HepG2 (cell line): ENCODE measurements around the gene PAN2. TPM values are rescaled to one million over a fixed set of nuclear protein-coding genes. Genes with fewer than 3 reads are reported as not detected.

Experiments used
- ATAC-seq: fragments of 200-7000 bp; cut with Tn5 transposase; 3 replicates; pipeline ENCODE4 v1.9.1; 2020; ENCODE audit warnings: mild to moderate bottlenecking, moderate library complexity
- BruUV-seq: library from RNA; stranded (reverse); fragments of 400-500 nt; replicated peaks from 2 replicates; lab custom pipeline; 2021; lab: Mats Ljungman, UMichigan
- CTCF ChIA-PET: fragments of 300-600 bp; formaldehyde crosslinking; extraction: SDS; loops from one replicate; lab custom pipeline; 2021; ENCODE audit warnings: low total read pairs, inconsistent platforms, low intra/inter-chr PET ratio; lab: Yijun Ruan, JAX
- POLR2A ChIA-PET: fragments of 350-600 bp; sonication (Branson Sonifier 250); formaldehyde crosslinking; loops from one replicate; lab custom pipeline; 2020; ENCODE audit warnings: antibody characterized with exemption, inconsistent platforms; lab: Yijun Ruan, JAX
- DNase-seq: peaks from one replicate; pipeline ENCODE4 v3.0.0-alpha.2; 2015; ENCODE audit warnings: low spot score
- FAIRE-seq: peaks from 3 replicates; lab custom pipeline; 2011; peaks lifted over from hg19 to GRCh38; lab: Jason Lieb, UNC
- H2AFZ ChIP-seq: one replicate; pipeline ENCODE4 v1.6.1; 2011; ENCODE audit warnings: low read length, inconsistent platforms
- H3K27ac ChIP-seq: fragments of 300-600 bp; 3 replicates; pipeline ENCODE4 v1.8.0; 2011; ENCODE audit warnings: mixed run types, mild to moderate bottlenecking, mixed read lengths, low read length, inconsistent platforms; ENCODE audit not compliant: insufficient read depth; ENCODE audit errors: extremely low read length
- H3K27me3 ChIP-seq, 2 experiments: fragments of 200-600 bp in 1 of 2; 2 replicates in 1 of 2; 3 replicates in 1 of 2; pipeline versions ENCODE4 v1.6.0 to v1.8.0; 2011; ENCODE audit warnings: low read length in 2 of 2, mild to moderate bottlenecking in 2 of 2, moderate library complexity in 2 of 2, inconsistent platforms in 1 of 2; ENCODE audit not compliant: insufficient read depth in 2 of 2, control insufficient read depth in 1 of 2
- H3K36me3 ChIP-seq, 2 experiments: fragments of 200-600 bp in 1 of 2; replicated peaks in 1 of 2; 2 replicates in 1 of 2; 3 replicates in 1 of 2; pipeline versions ENCODE4 v1.5.1 to v1.8.0; 2011; ENCODE audit warnings: low read length in 2 of 2, inconsistent platforms in 1 of 2; ENCODE audit not compliant: insufficient read depth in 2 of 2, control insufficient read depth in 1 of 2
- H3K4me1 ChIP-seq: 2 replicates; pipeline ENCODE4 v1.5.1; 2012; ENCODE audit warnings: low read length, inconsistent platforms; ENCODE audit not compliant: insufficient read depth
- H3K4me2 ChIP-seq: 2 replicates; pipeline ENCODE4 v1.6.0; 2011; ENCODE audit warnings: low read depth, low read length, inconsistent platforms
- H3K4me3 ChIP-seq, 3 experiments: fragments of 200-600 bp in 1 of 3; sonication (generic), shearing (Covaris generic) in 1 of 3; replicated peaks in 1 of 3; 2 replicates each; pipeline ENCODE4 v1.5.1; 2011 to 2016; ENCODE audit warnings: low read length in 3 of 3, inconsistent platforms in 2 of 3, low read depth in 2 of 3, mild to moderate bottlenecking in 2 of 3, control low read depth in 1 of 3, mixed read lengths in 1 of 3; ENCODE audit not compliant: insufficient read depth in 1 of 3
- H3K79me2 ChIP-seq: one replicate; pipeline ENCODE4 v1.6.1; 2011; ENCODE audit warnings: low read length, inconsistent platforms; ENCODE audit not compliant: insufficient read depth
- H3K9ac ChIP-seq: 2 replicates; pipeline ENCODE4 v1.6.0; 2011; ENCODE audit warnings: mild to moderate bottlenecking, low read depth, low read length, inconsistent platforms; ENCODE audit not compliant: insufficient read depth
- H3K9me3 ChIP-seq: 2 replicates; pipeline ENCODE4 v1.5.1; 2012; ENCODE audit warnings: mild to moderate bottlenecking, low read length
- H4K20me1 ChIP-seq: 2 replicates; pipeline ENCODE4 v1.6.0; 2011; ENCODE audit warnings: inconsistent platforms, mild to moderate bottlenecking, low read length, moderate library complexity; ENCODE audit not compliant: insufficient read depth
- JARID2 ChIP-seq: sonication (generic); formaldehyde crosslinking; IDR thresholded peaks from 2 replicates; pipeline ENCODE4 v1.8.1; 2023; ENCODE audit warnings: missing genetic modification reagents, inconsistent platforms; ENCODE audit not compliant: insufficient replicate concordance
- KAT8 ChIP-seq: IDR thresholded peaks from 2 replicates; pipeline ENCODE4 v1.6.1; 2016; ENCODE audit warnings: missing genetic modification reagents, missing compliant biosample characterization
- KDM3A ChIP-seq: IDR thresholded peaks from 2 replicates; pipeline ENCODE4 v1.6.1; 2018; ENCODE audit warnings: low read depth, missing compliant biosample characterization
- KLF6 ChIP-seq: IDR thresholded peaks from 2 replicates; pipeline ENCODE4 v1.8.0; 2016; ENCODE audit warnings: missing biosample characterization, missing genetic modification reagents
- KMT2A ChIP-seq: sonication (generic); formaldehyde crosslinking; IDR thresholded peaks from 2 replicates; pipeline ENCODE4 v1.4.0; 2020; ENCODE audit warnings: missing genetic modification reagents
- POLR2AphosphoS2 ChIP-seq: IDR thresholded peaks from 2 replicates; pipeline ENCODE4 v1.6.1; 2011; ENCODE audit warnings: low read depth, low read length, improper control_type of control experiment
- ZNF275 ChIP-seq: sonication (generic); formaldehyde crosslinking; IDR thresholded peaks from 2 replicates; pipeline ENCODE4 v1.8.0; 2022; ENCODE audit warnings: missing genetic modification reagents, mild to moderate bottlenecking, inconsistent platforms, borderline replicate concordance
- ZNF430 ChIP-seq: sonication (generic); formaldehyde crosslinking; IDR thresholded peaks from 2 replicates; pipeline ENCODE4 v1.9.0; 2021; ENCODE audit warnings: mild to moderate bottlenecking, missing genetic modification reagents
- ZNF629 ChIP-seq: sonication (generic); formaldehyde crosslinking; conservative IDR thresholded peaks from 2 replicates; pipeline ENCODE4 v1.5.0; 2020; ENCODE audit warnings: missing genetic modification reagents
- WGBS: methylation state at CpG from one replicate; pipeline ENCODE4 v1.1.6; 2017; ENCODE audit warnings: low lambda C conversion rate; 5-methylcytosine and 5-hydroxymethylcytosine counted together
- in situ Hi-C: cut with HindIII; loops from 2 replicates; pipeline ENCODE4 v1.10.0; 2017; ENCODE audit warnings: low pct_unique_long_range_greater_than_20kb; ENCODE audit not compliant: extremely low pct_ligation_motif_present
- intact Hi-C: fragments of 100-400 bp; cut with micrococcal nuclease; formaldehyde crosslinking; loops from one replicate; pipeline ENCODE4 v1.10.0; 2022; ENCODE audit not compliant: unreplicated experiment
- polyA plus RNA-seq, 8 experiments: library from polyadenylated mRNA; depleted of rRNA in 3 of 8; stranded (reverse) in 7 of 8; unstranded in 1 of 8; fragments of >200 nt; fragmentation: Illumina TruSeq in 4 of 8; extraction: Trizol in 4 of 8; gene quantifications; 2 replicates each; pipeline versions ENCODE4 v1.2.1 to v1.2.3, GENCODE V29; 2011 to 2016; ENCODE audit warnings: low read depth in 4 of 8, missing spikeins in 1 of 8, mixed read lengths in 1 of 8; ENCODE audit not compliant: insufficient read depth in 1 of 8
- total RNA-seq, 5 experiments: library from RNA; depleted of rRNA; stranded (reverse); fragments of >200 nt; fragmentation: Illumina TruSeq; extraction: Trizol; gene quantifications; 2 replicates each; pipeline ENCODE4 v1.2.3, GENCODE V29; 2016; ENCODE audit warnings: low read depth in 1 of 5

Gene PAN2
- total and polyA plus RNA-seq, 2 of the 13 experiments (the other 11 are each of a cell fraction or from before 2014, with no cell fraction given), result 27.2 to 61.1 TPM

- Histone ChIP-seq H3K36me3 (peaks cover 11 to 24% of the 10 kb centered on the region in 2 experiments), H3K27ac (no peak overlapping the region), H3K4me1 (no peaks in the 10 kb centered on the region), H2AFZ (no peak overlapping the region), H3K4me3 (no peak overlapping the region), H3K4me2 (no peak overlapping the region), H3K79me2 (no peaks in the 10 kb centered on the region), H4K20me1 (no peaks in the 10 kb centered on the region), H3K27me3 (no peaks in the 10 kb centered on the region), H3K9me3 (no peaks in the 10 kb centered on the region)
- 96% methylated on average over 3 of the region's 3 CpGs for whole genome bisulfite sequencing
- no peak for FAIRE-seq
- no TSS peak for BruUV-seq
- intact Hi-C loops, result no loop called here
- TF ChIP-seq ZNF275 (CRISPR knock-in tag), result no peak
- TF ChIP-seq ZNF629, result peak; percentile 56; the same call in 1 of the 2 replicates
- TF ChIP-seq, all 625 proteins: peak for 1
- in situ Hi-C loops, result no loop called here
- CTCF ChIA-PET, result no interaction called here
- ATAC-seq (no peak), DNase-seq (no peak)
- POLR2A ChIA-PET, result no interaction called here
- no peak overlapping the region for H3K9ac ChIP-seq
Measured at GRCh38 chr12:56308714-56309113, 25.1 kb downstream of the PAN2 start.

- DNase-seq (no peak), FAIRE-seq (no peak), ATAC-seq (no peak)
- ChIA-PET CTCF (no interaction called here), POLR2A (interaction anchor here (2.4 kb wide), 1 partner anchor 9 kb away, joined by 10 read pairs; the partner anchor contains the start of gene CNPY2)
- Histone ChIP-seq H3K4me1 (peaks cover 9% of the 10 kb centered on the region), H3K4me3 (no peak overlapping the region), H3K79me2 (no peaks in the 10 kb centered on the region), H3K27me3 (no peaks in the 10 kb centered on the region), H3K36me3 (peaks cover 11 to 24% of the 10 kb centered on the region in 2 experiments), H2AFZ (no peak overlapping the region), H3K9me3 (no peaks in the 10 kb centered on the region), H3K9ac (no peak overlapping the region), H4K20me1 (no peaks in the 10 kb centered on the region), H3K4me2 (no peak overlapping the region), H3K27ac (no peak overlapping the region)
- in situ Hi-C loops (no loop called here), intact Hi-C loops (no loop called here)
- TF ChIP-seq KLF6 (CRISPR knock-in tag) (no peak), KDM3A (no peak), KMT2A (CRISPR knock-in tag) (no peak), KAT8 (CRISPR knock-in tag) (no peak), JARID2 (no peak), POLR2AphosphoS2 (no peak), ZNF430 (CRISPR knock-in tag) (no peak)
- no TSS peak for BruUV-seq
- WGBS, result 98% methylated on average over 7 of the region's 7 CpGs
Measured at GRCh38 chr12:56307221-56307965, 26.4 kb downstream of the PAN2 start.
